K562 (cell line): ENCODE measurements around the gene ZBTB42. TPM values are rescaled to one million over a fixed set of nuclear protein-coding genes. Genes with fewer than 3 reads are reported as not detected.

ENCODE experiments used
- ATF1 ChIP-seq, 2 experiments: fragments of 450-650 bp in 1 of 2; IDR thresholded peaks; 2 replicates each; pipeline ENCODE4 v1.6.1; 2016; ENCODE audit warnings: missing compliant biosample characterization in 1 of 2, missing genetic modification characterization in 1 of 2
- ELF1 ChIP-seq: fragments of 200-800 bp; sonication (Bioruptor generic); IDR thresholded peaks from 2 replicates; pipeline ENCODE4 v1.6.1; 2016; ENCODE audit warnings: missing genetic modification characterization, missing compliant biosample characterization
- EWSR1 ChIP-seq: fragments of 450-650 bp; IDR thresholded peaks from 2 replicates; pipeline ENCODE4 v1.6.1; 2018; ENCODE audit warnings: borderline replicate concordance, mild to moderate bottlenecking, low read depth, moderate library complexity; ENCODE audit not compliant: partially characterized antibody
- FOXK2 ChIP-seq, 2 experiments: fragments of 450-650 bp; IDR thresholded peaks in 1 of 2; conservative IDR thresholded peaks in 1 of 2; 2 replicates each; pipeline ENCODE4 v1.6.1; 2016; ENCODE audit warnings: low read depth in 2 of 2, mild to moderate bottlenecking in 1 of 2
- KDM4B ChIP-seq, 2 experiments: fragments of 450-650 bp in 1 of 2; sonication (generic) in 1 of 2; IDR thresholded peaks; 2 replicates each; pipeline ENCODE4 v1.6.1; 2016 to 2017; ENCODE audit warnings: borderline replicate concordance in 2 of 2, antibody characterized with exemption in 1 of 2, low read depth in 1 of 2, mild to moderate bottlenecking in 1 of 2
- MCM5 ChIP-seq: fragments of 450-650 bp; IDR thresholded peaks from 2 replicates; pipeline ENCODE4 v1.6.1; 2016; ENCODE audit warnings: low read depth
- NFRKB ChIP-seq: fragments of 450-650 bp; IDR thresholded peaks from 2 replicates; pipeline ENCODE4 v1.6.1; 2016; ENCODE audit warnings: low read depth
- PCBP1 ChIP-seq: fragments of 200-400 bp; formaldehyde crosslinking; IDR thresholded peaks from 2 replicates; pipeline ENCODE4 v1.6.1; 2018; ENCODE audit warnings: mild to moderate bottlenecking, low read depth, low read length; ENCODE audit not compliant: poor library complexity, severe bottlenecking
- PCBP2 ChIP-seq: fragments of 200-400 bp; formaldehyde crosslinking; IDR thresholded peaks from 2 replicates; pipeline ENCODE4 v1.6.1; 2018; ENCODE audit warnings: low read length, low read depth, mild to moderate bottlenecking, moderate library complexity; ENCODE audit not compliant: poor library complexity, severe bottlenecking
- RUNX1 ChIP-seq: sonication (generic); IDR thresholded peaks from 2 replicates; pipeline ENCODE4 v1.6.1; 2016; ENCODE audit warnings: antibody characterized with exemption, low read depth
- SMAD4 ChIP-seq: fragments of 250-450 bp; sonication (Bioruptor Pico); conservative IDR thresholded peaks from 2 replicates; pipeline ENCODE4 v1.8.0; 2021; ENCODE audit warnings: inconsistent platforms, mild to moderate bottlenecking, moderate library complexity
- SPI1 ChIP-seq: IDR thresholded peaks from 2 replicates; pipeline ENCODE4 v1.6.1; 2011; ENCODE audit warnings: low read depth, low read length, control low read depth, borderline replicate concordance
- SUPT5H ChIP-seq: fragments of 450-650 bp; IDR thresholded peaks from 2 replicates; pipeline ENCODE4 v1.6.1; 2016
- TAF15 ChIP-seq: fragments of 200-400 bp; formaldehyde crosslinking; IDR thresholded peaks from 2 replicates; pipeline ENCODE4 v1.6.1; 2017; ENCODE audit warnings: mild to moderate bottlenecking, low read depth, low read length, moderate library complexity
- ZNF23 ChIP-seq: fragments of 250-450 bp; sonication (Bioruptor Pico); IDR thresholded peaks from 2 replicates; pipeline ENCODE4 v1.4.0; 2020; ENCODE audit warnings: mild to moderate bottlenecking
- ZNF584 ChIP-seq: fragments of 200-800 bp; sonication (Bioruptor generic); IDR thresholded peaks from 2 replicates; pipeline ENCODE4 v1.6.1; 2016; ENCODE audit warnings: low read depth, mild to moderate bottlenecking, missing genetic modification characterization, missing compliant biosample characterization
- ZNF780A ChIP-seq: fragments of 250-450 bp; sonication (Bioruptor Pico); IDR thresholded peaks from 2 replicates; pipeline ENCODE4 v1.5.0; 2021; ENCODE audit warnings: mild to moderate bottlenecking
- ZZZ3 ChIP-seq: fragments of 450-650 bp; IDR thresholded peaks from 2 replicates; pipeline ENCODE4 v1.6.1; 2016; ENCODE audit warnings: antibody characterized with exemption, mild to moderate bottlenecking, moderate library complexity
- polyA plus RNA-seq, 8 experiments: library from polyadenylated mRNA; depleted of rRNA in 4 of 8; stranded (reverse) in 5 of 8; unstranded in 3 of 8; fragments of >200 nt; fragmentation: Nextera tagmentation in 2 of 8; fragmentation: Illumina TruSeq in 1 of 8; extraction: Ambion mirVana in 2 of 8; extraction: Trizol in 1 of 8; gene quantifications; 2 replicates each; pipeline versions ENCODE4 v1.2.1 to v1.2.3, GENCODE V29; 2011 to 2014; ENCODE audit warnings: inconsistent platforms in 1 of 8, missing spikeins in 1 of 8
- total RNA-seq, 7 experiments: library from RNA; depleted of rRNA in 6 of 7; stranded (reverse); fragments of >200 nt in 6 of 7; fragmentation: Illumina TruSeq in 2 of 7; extraction: Trizol in 2 of 7; gene quantifications; 2 replicates each; pipeline versions ENCODE4 v1.2.1 to v1.2.3, GENCODE V29; 2011 to 2021; ENCODE audit warnings: low replicate concordance in 1 of 7
- TF ChIP-seq, protein P1 (sequence below): sonication (generic); formaldehyde crosslinking; IDR thresholded peaks from 2 replicates; pipeline ENCODE4 v1.8.1; 2023; ENCODE audit warnings: missing genetic modification reagents, mild to moderate bottlenecking, borderline replicate concordance
- TF ChIP-seq, protein P2 (sequence below): fragments of 250-450 bp; sonication (Bioruptor Pico); IDR thresholded peaks from 2 replicates; pipeline ENCODE4 v1.9.0; 2021; ENCODE audit warnings: mild to moderate bottlenecking, inconsistent platforms
- TF ChIP-seq, protein P3 (sequence below): fragments of 250-450 bp; sonication (Bioruptor Pico); IDR thresholded peaks from 2 replicates; pipeline ENCODE4 v1.8.0; 2022; ENCODE audit warnings: moderate library complexity, mild to moderate bottlenecking, inconsistent platforms

The ZBTB42 gene
- total and polyA plus RNA-seq, 9 of the 15 experiments (the other 6 are each of a cell fraction or from before 2014, with no cell fraction given) = 0.03 to 8.5 (median 2.4) TPM

DNA sequence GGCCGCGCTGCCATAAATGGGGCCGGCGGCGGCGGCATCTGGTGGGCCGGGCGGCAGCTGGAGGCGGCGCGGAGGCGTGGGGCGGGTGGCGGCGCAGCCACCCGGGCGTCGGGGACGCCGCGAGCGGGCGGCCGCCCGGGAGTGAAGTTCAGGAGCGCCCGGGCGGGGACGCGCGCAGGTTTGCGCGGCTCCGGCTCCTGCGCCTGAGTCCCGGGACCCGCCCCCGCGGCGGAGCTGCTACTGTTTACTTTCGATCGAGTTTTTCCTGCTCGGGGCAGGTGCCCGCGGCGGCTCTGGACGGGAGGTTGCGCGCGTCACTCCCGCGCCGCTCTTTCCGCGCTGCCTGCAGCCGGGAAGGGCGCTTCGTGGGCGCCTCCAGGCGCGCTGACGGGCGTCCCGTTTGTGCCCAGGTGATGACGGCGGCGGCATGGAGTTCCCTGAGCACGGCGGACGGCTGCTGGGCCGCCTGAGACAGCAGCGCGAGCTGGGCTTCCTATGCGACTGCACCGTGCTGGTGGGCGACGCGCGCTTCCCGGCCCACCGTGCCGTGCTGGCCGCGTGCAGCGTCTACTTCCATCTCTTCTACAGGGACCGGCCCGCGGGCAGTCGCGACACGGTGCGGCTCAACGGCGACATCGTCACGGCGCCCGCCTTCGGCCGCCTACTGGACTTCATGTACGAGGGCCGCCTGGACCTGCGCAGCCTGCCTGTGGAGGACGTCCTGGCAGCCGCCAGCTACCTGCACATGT is at the start of gene ZBTB42 (continued):
- TF ChIP-seq PCBP1 (no peak), KDM4B (IDR thresholded peaks at IDR 0.05; ENCODE audit: borderline replicate concordance in 2 of 2, low read depth in 1 of 2) (no peak), TAF15 (no peak), SMAD4 (CRISPR knock-in tag) (peak; percentile 34; the same call in 1 of the 2 replicates), ZNF23 (CRISPR knock-in tag) (no peak), ZZZ3 (no peak), PCBP2 (no peak), FOXK2 (conservative IDR thresholded peaks at IDR 0.05 in 1 of 2, IDR thresholded peaks at IDR 0.05 in 1 of 2; ENCODE audit: low read depth in 2 of 2) (0 out of 4 replicates have a peak, but pooled peaks have one; percentile 17 to 42), ELF1 (tag) (no peak), EWSR1 (no peak), SUPT5H (no peak), NFRKB (no peak), SPI1 (no peak), ATF1 (CRISPR knock-in tag; IDR thresholded peaks at IDR 0.05) (no peak), ATF1 (tag; IDR thresholded peaks at IDR 0.05) (peak; percentile 45), ZNF584 (CRISPR knock-in tag) (no peak), MCM5 (no peak), RUNX1 (no peak), ZNF780A (CRISPR knock-in tag) (no peak)
- TF ChIP-seq, protein P1, sequence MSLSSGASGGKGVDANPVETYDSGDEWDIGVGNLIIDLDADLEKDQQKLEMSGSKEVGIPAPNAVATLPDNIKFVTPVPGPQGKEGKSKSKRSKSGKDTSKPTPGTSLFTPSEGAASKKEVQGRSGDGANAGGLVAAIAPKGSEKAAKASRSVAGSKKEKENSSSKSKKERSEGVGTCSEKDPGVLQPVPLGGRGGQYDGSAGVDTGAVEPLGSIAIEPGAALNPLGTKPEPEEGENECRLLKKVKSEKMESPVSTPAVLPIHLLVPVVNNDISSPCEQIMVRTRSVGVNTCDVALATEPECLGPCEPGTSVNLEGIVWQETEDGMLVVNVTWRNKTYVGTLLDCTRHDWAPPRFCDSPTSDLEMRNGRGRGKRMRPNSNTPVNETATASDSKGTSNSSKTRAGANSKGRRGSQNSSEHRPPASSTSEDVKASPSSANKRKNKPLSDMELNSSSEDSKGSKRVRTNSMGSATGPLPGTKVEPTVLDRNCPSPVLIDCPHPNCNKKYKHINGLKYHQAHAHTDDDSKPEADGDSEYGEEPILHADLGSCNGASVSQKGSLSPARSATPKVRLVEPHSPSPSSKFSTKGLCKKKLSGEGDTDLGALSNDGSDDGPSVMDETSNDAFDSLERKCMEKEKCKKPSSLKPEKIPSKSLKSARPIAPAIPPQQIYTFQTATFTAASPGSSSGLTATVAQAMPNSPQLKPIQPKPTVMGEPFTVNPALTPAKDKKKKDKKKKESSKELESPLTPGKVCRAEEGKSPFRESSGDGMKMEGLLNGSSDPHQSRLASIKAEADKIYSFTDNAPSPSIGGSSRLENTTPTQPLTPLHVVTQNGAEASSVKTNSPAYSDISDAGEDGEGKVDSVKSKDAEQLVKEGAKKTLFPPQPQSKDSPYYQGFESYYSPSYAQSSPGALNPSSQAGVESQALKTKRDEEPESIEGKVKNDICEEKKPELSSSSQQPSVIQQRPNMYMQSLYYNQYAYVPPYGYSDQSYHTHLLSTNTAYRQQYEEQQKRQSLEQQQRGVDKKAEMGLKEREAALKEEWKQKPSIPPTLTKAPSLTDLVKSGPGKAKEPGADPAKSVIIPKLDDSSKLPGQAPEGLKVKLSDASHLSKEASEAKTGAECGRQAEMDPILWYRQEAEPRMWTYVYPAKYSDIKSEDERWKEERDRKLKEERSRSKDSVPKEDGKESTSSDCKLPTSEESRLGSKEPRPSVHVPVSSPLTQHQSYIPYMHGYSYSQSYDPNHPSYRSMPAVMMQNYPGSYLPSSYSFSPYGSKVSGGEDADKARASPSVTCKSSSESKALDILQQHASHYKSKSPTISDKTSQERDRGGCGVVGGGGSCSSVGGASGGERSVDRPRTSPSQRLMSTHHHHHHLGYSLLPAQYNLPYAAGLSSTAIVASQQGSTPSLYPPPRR (CRISPR knock-in tag) = no peak
- TF ChIP-seq, protein P2, sequence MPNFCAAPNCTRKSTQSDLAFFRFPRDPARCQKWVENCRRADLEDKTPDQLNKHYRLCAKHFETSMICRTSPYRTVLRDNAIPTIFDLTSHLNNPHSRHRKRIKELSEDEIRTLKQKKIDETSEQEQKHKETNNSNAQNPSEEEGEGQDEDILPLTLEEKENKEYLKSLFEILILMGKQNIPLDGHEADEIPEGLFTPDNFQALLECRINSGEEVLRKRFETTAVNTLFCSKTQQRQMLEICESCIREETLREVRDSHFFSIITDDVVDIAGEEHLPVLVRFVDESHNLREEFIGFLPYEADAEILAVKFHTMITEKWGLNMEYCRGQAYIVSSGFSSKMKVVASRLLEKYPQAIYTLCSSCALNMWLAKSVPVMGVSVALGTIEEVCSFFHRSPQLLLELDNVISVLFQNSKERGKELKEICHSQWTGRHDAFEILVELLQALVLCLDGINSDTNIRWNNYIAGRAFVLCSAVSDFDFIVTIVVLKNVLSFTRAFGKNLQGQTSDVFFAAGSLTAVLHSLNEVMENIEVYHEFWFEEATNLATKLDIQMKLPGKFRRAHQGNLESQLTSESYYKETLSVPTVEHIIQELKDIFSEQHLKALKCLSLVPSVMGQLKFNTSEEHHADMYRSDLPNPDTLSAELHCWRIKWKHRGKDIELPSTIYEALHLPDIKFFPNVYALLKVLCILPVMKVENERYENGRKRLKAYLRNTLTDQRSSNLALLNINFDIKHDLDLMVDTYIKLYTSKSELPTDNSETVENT = peak; percentile 43; the same call in 1 of the 2 replicates
- TF ChIP-seq, protein P3, sequence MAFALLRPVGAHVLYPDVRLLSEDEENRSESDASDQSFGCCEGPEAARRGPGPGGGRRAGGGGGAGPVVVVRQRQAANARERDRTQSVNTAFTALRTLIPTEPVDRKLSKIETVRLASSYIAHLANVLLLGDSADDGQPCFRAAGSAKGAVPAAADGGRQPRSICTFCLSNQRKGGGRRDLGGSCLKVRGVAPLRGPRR (CRISPR knock-in tag) = no peak
